ENCODE measurements around the gene DCAF17. TPM values are rescaled to one million over a fixed set of nuclear protein-coding genes. Genes with fewer than 3 reads are reported as not detected.

Gene DCAF17
- total RNA-seq, 2 experiments from 2014 or later = 25.9 to 40.9 TPM

- Histone ChIP-seq H4K20me1 (ENCODE audit: insufficient read depth, low read length) (no peaks in the 10 kb centered on the region), H3K9me2 (ENCODE audit: insufficient read depth, low read length) (no peaks in the 10 kb centered on the region), H3K4me2 (ENCODE audit: low read length) (no peak overlapping the region), H3K9me3 (ENCODE audit: low read length) (peaks cover 28% of the 10 kb centered on the region), H2AFZ (ENCODE audit: low read length) (no peak overlapping the region), H3K4me3 (ENCODE audit: low read depth, low read length, poor library complexity, severe bottlenecking) (no peak overlapping the region), H3K36me3 (ENCODE audit: insufficient read depth, low read length) (peaks cover 27% of the 10 kb centered on the region), H3K27ac (ENCODE audit: low read depth, low read length, poor library complexity, severe bottlenecking) (no peak overlapping the region), H3K79me2 (ENCODE audit: insufficient read depth, low read depth, low read length) (0 out of 2 replicates have a peak, but pooled peaks cover 3% of the 10 kb centered on the region), H3K4me1 (ENCODE audit: insufficient read depth, low read length, poor library complexity, severe bottlenecking) (peaks cover 26% of the 10 kb centered on the region)
- no peak for DNase-seq (ENCODE audit: low spot score)
- TF ChIP-seq, protein P1, sequence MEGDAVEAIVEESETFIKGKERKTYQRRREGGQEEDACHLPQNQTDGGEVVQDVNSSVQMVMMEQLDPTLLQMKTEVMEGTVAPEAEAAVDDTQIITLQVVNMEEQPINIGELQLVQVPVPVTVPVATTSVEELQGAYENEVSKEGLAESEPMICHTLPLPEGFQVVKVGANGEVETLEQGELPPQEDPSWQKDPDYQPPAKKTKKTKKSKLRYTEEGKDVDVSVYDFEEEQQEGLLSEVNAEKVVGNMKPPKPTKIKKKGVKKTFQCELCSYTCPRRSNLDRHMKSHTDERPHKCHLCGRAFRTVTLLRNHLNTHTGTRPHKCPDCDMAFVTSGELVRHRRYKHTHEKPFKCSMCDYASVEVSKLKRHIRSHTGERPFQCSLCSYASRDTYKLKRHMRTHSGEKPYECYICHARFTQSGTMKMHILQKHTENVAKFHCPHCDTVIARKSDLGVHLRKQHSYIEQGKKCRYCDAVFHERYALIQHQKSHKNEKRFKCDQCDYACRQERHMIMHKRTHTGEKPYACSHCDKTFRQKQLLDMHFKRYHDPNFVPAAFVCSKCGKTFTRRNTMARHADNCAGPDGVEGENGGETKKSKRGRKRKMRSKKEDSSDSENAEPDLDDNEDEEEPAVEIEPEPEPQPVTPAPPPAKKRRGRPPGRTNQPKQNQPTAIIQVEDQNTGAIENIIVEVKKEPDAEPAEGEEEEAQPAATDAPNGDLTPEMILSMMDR (conservative IDR thresholded peaks at IDR 0.05; ENCODE audit: low read length) = no peak
- no peak for TF ChIP-seq EZH2phosphoT487 (IDR thresholded peaks at IDR 0.05; ENCODE audit: borderline replicate concordance, low read depth, low read length)
- no TSS peak for BruUV-seq (replicated peaks)
- ChIA-PET POLR2A (interaction anchor here (0.5 to 0.9 kb wide), 3 partner anchors 10 to 26 kb away, joined by 3 to 4 read pairs (median 3); no protein-coding TSS in a partner anchor), CTCF (ENCODE audit: unreplicated experiment) (no interaction called here)
- intact Hi-C loops (cut with micrococcal nuclease; ENCODE audit: unreplicated experiment) = no loop called here
Measured at GRCh38 chr2:171401947-171402346, 32.1 kb upstream of the DCAF17 start.

GRCh38 chr2:171402906-171403580 lies 31.0 kb upstream of the DCAF17 start:
- H3K27ac ChIP-seq (ENCODE audit: low read depth, low read length, poor library complexity, severe bottlenecking) = no peak overlapping the region
- H2AFZ ChIP-seq (ENCODE audit: low read length) = no peak overlapping the region
- ChIA-PET POLR2A (interaction anchor here (0.5 to 0.6 kb wide), 2 partner anchors 14 to 45 kb away, joined by 4 read pairs; no protein-coding TSS in a partner anchor), CTCF (ENCODE audit: unreplicated experiment) (no interaction called here)
- H3K9me3 ChIP-seq (ENCODE audit: low read length) = peaks cover 28% of the 10 kb centered on the region
- no peaks in the 10 kb centered on the region for H3K9me2 ChIP-seq (ENCODE audit: insufficient read depth, low read length)
- no peak overlapping the region for H3K4me2 ChIP-seq (ENCODE audit: low read length)
- BruUV-seq (replicated peaks) = no TSS peak
- H3K4me1 ChIP-seq (ENCODE audit: insufficient read depth, low read length, poor library complexity, severe bottlenecking) = peaks cover 35% of the 10 kb centered on the region
- intact Hi-C loops (cut with micrococcal nuclease; ENCODE audit: unreplicated experiment) = no loop called here
- 0 out of 2 replicates have a peak, but pooled peaks cover 3% of the 10 kb centered on the region for H3K79me2 ChIP-seq (ENCODE audit: insufficient read depth, low read depth, low read length)
- no peak for DNase-seq (ENCODE audit: low spot score)
- H4K20me1 ChIP-seq (ENCODE audit: insufficient read depth, low read length) = no peaks in the 10 kb centered on the region
- peaks cover 31% of the 10 kb centered on the region for H3K36me3 ChIP-seq (ENCODE audit: insufficient read depth, low read length)
- no peak overlapping the region for H3K4me3 ChIP-seq (ENCODE audit: low read depth, low read length, poor library complexity, severe bottlenecking)
- no peak for TF ChIP-seq EZH2phosphoT487 (IDR thresholded peaks at IDR 0.05; ENCODE audit: borderline replicate concordance, low read depth, low read length)
- TF ChIP-seq, protein P1 (conservative IDR thresholded peaks at IDR 0.05; ENCODE audit: low read length) = no peak

DNA sequence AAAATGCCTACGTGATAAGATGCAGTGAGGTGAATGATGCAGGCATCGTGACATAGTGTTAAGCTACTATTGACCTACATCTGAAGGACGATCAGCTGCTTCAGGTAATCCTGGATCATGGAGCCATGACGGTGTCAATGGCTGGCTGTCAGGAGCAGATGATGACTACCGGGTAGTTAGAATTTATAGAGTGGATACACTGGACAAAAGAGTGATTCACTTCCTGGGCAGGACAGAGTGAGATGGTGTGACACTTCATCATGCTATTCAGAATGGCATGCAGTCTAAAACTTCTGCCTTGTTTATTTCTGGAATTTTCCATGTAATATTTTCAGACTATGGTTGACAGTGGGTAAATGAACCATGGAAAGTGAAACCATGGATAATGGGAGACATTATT lies 29.8 kb upstream of the DCAF17 start:
- no peaks in the 10 kb centered on the region for H4K20me1 ChIP-seq (ENCODE audit: insufficient read depth, low read length)
- H3K4me2 ChIP-seq (ENCODE audit: low read length) = no peak overlapping the region
- DNase-seq (ENCODE audit: low spot score) = no peak
- POLR2A ChIA-PET = interaction anchor here (4.2 kb wide), 1 partner anchor 9 kb away, joined by 35 read pairs; no protein-coding TSS in a partner anchor
- no peaks in the 10 kb centered on the region for H3K9me2 ChIP-seq (ENCODE audit: insufficient read depth, low read length)
- H3K9me3 ChIP-seq (ENCODE audit: low read length) = peaks cover 28% of the 10 kb centered on the region
- intact Hi-C loops (cut with micrococcal nuclease; ENCODE audit: unreplicated experiment) = no loop called here
- H2AFZ ChIP-seq (ENCODE audit: low read length) = no peak overlapping the region
- TF ChIP-seq, protein P1 (conservative IDR thresholded peaks at IDR 0.05; ENCODE audit: low read length) = no peak
- no peak for TF ChIP-seq EZH2phosphoT487 (IDR thresholded peaks at IDR 0.05; ENCODE audit: borderline replicate concordance, low read depth, low read length)
- CTCF ChIA-PET (ENCODE audit: unreplicated experiment) = no interaction called here
- peaks cover 31% of the 10 kb centered on the region for H3K36me3 ChIP-seq (ENCODE audit: insufficient read depth, low read length)
- no TSS peak for BruUV-seq (replicated peaks)
- H3K27ac ChIP-seq (ENCODE audit: low read depth, low read length, poor library complexity, severe bottlenecking) = no peak overlapping the region
- peaks cover 30% of the 10 kb centered on the region for H3K4me1 ChIP-seq (ENCODE audit: insufficient read depth, low read length, poor library complexity, severe bottlenecking)
- H3K79me2 ChIP-seq (ENCODE audit: insufficient read depth, low read depth, low read length) = 0 out of 2 replicates have a peak, but pooled peaks cover 3% of the 10 kb centered on the region
- H3K4me3 ChIP-seq (ENCODE audit: low read depth, low read length, poor library complexity, severe bottlenecking) = no peak overlapping the region
